Ishikawa (cell line): ENCODE data around the gene GALNTL6.

Source experiments
- CEBPB ChIP-seq: IDR thresholded peaks from 2 replicates; pipeline ENCODE4 v1.6.1; 2012
- EP300 ChIP-seq: IDR thresholded peaks from 2 replicates; pipeline ENCODE4 v1.6.1; 2012; ENCODE audit warnings: borderline replicate concordance
- REST ChIP-seq: IDR thresholded peaks from 2 replicates; pipeline ENCODE4 v1.6.1; 2012; ENCODE audit warnings: low read depth, mild to moderate bottlenecking
- TAF1 ChIP-seq: IDR thresholded peaks from 2 replicates; pipeline ENCODE4 v1.6.1; 2012; ENCODE audit warnings: low read depth, mild to moderate bottlenecking
- TF ChIP-seq, protein P1 (sequence below): IDR thresholded peaks from 2 replicates; pipeline ENCODE4 v1.6.1; 2012

- no peak for TF ChIP-seq TAF1
- no peak for TF ChIP-seq REST
- TF ChIP-seq CEBPB = no peak
- TF ChIP-seq, protein P1, sequence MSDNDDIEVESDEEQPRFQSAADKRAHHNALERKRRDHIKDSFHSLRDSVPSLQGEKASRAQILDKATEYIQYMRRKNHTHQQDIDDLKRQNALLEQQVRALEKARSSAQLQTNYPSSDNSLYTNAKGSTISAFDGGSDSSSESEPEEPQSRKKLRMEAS = no peak
- TF ChIP-seq EP300 = no peak
Observed at GRCh38 chr4:172726001-172726423, 912.8 kb downstream of the GALNTL6 start.
